ELR (cell line): ENCODE measurements around the gene HGF.
"Not testable (repeated sequence)": the region's sequence is repeated elsewhere in the genome, so short reads cannot be mapped to it uniquely, and the experiment has no call there.

Source experiments
- DNase-seq: peaks from one replicate; pipeline ENCODE4 v3.0.0-alpha.2; 2015; ENCODE audit warnings: low read depth

HGF gene

GRCh38 chr7:81769891-81770727 is at the start of gene HGF:
TSS of gene HGF (minus strand) at chr7:81770047. CDS start at chr7:81769971, 76 bp downstream.
- peak; percentile 39 for DNase-seq

DNA sequence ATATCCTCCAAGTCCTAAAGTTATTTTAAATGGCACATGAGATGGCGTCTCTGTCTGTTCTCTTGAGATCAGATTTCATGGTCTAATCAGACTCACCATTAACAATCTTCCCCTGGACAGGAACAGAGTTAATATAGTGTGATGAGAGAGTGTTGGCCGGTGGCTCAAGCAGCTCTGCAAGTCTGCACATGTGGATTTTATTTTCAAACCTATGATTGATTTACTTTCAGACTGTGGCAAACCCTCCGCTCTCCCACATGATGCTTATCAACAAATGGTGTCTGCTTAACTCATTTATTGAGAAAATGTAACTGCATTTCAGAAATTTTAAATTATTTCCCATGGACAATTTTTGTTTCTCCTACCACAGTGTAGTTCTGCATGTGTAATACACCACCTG is 46.5 kb upstream of the HGF start:
- no peak for DNase-seq

GRCh38 chr7:81812866-81813476 is 43.1 kb upstream of the HGF start:
- DNase-seq = not testable (repeated sequence)

DNA sequence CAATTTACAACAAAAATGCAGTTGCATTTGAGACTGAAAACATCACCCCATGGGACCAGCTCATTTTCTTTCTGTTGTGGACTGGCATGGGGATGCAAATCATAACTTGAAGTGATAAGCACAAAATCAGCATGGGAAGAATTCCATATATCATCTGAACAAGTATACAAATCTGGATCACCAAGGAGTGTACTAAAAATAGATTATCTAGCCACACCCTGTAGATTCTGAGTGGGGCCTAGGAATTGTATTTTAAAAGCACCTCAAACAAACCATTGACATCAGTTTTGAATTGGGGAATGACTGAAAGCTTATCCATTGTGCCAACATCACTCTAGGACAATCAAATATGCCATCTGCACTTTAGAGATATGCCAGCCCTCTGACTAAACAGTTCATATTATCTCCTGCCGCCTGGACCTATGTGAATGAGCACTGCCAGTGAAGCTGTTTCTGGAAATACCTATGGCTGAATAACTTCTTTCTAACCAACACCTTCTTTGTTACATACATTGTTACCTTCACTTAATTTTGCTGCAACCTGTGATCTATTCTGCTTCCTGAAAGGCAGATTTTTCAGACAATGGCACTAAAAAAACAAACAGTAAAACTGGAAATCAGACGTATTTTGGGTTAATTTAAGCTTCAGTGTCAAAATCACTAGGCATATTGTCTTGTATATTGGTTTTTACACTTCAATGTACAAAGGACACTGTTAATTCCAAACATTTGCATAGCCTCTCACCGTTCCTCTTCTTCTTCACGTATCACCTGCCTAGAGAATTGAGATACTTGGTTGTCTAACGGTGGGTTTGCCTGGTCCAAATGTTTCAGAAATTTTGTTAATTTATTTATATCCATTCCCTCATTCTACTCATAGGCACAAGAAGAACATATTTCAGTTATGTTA is 42.4 kb upstream of the HGF start:
- DNase-seq = no peak

DNA sequence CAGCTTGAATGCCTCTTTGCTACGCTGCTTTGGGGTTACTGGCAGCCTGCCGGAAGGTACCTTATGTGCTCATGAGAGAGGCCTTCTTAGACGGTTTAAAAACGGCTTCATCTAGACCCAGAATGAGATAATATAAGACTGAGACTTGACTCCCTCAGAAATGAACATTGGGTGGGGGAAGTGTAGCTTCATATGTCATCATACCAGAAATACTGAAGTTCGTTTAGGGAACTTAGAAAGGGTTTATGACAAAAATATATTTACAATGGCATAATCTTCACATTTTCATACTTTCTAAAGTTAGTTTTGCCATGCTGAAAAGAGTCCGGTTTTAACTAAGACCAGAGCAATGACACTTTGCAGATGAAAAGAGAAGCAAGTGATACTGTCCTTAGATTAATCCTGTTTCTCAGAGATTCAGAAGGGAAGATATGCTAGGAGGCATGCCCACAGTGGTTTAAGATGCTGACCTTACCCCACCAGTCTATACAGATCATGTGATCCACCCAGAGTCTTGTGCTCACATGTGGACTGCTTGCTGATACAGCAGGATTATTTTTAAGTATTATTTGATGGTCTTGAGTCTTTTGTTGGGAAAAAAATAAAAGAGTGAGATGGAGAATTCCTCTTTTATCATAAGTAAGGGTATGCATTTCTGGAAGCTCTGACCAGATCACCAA is 40.8 kb upstream of the HGF start:
- no peak for DNase-seq

GRCh38 chr7:81808310-81808709 is 38.5 kb upstream of the HGF start:
- DNase-seq = not testable (repeated sequence)

GRCh38 chr7:81803267-81803666 is 33.4 kb upstream of the HGF start:
- DNase-seq = no peak

DNA sequence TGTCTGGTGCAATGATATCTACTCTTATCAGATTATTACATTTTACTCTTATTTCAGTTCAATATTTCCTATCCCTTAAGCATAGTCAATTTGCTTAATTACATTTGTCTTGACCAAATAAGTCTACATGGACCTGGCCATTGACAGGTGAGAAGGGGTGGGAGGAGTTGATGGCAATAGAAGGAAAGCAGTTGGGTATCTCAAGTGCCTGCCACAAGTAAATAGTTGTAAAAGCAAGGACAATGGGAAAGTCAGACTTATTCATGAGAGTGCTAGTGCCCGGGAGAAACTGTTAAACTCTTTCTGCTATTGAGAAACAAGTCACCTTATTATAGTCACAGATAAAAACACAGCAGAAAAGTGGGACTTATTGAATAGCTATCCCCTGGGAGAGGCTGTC is 32.4 kb upstream of the HGF start:
- no peak for DNase-seq

DNA sequence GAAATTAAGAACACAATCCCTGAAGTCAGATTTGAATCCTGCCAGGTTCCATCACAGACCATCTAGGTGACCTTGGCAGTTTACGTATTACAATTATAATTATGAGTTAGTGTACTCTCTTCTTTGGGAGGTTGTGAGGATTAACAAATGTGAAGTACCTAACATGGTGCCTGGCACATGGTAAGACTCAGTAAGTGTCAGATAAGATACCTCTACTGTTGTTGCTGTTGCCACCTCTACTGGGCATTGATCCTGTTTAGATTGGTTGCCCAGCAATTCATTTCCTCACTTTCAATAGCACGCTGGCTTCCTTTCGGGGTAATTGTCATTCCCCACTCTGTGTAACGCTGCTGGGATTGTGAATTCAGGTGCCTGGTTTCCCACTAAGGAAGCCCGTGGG is 31.7 kb upstream of the HGF start:
- DNase-seq = no peak

DNA sequence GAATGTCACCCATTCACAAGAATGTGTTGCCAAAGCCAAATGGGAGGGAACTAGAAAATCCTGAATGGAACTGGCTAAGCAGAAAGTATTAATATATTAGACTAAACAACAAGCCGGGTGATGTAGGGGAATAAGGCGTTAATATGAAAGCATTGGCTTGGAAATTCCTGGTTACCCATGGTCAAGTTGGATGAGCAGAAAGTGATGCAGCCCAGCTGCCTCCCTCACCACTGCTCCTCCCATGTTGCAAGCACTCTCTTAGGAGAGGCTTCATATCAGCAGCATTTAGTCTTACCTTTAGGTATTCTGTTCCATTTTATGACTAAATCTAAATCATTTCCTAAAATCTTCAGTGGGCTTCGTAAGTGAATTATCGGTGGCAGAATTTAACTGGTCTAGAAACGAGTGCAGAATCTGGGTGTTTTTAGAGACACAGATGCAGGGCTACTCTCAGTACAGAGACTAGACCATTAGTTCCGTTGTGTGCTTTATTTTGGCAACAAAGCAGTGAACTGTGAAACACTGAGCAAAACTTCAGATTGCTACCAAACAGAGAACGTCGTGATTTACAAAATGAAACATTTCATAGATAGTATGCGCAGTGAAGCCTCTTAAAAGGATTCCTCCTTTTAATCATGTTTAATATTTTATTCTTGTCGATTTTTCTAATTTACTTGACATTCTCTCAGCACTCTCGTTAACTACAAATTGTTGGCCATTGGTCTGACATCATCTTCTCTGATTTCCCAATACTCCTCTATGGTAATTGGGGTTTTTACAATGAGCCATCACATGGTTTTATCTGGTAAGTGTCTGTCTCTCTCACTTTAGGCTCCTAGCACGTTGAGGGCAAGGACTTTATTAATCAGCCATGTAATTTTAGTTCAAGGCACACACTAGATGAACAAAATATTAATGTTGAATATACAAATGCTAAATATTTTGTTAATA is 22.0 kb upstream of the HGF start:
- no peak for DNase-seq

GRCh38 chr7:81790686-81791085 is 20.8 kb upstream of the HGF start:
- no peak for DNase-seq

DNA sequence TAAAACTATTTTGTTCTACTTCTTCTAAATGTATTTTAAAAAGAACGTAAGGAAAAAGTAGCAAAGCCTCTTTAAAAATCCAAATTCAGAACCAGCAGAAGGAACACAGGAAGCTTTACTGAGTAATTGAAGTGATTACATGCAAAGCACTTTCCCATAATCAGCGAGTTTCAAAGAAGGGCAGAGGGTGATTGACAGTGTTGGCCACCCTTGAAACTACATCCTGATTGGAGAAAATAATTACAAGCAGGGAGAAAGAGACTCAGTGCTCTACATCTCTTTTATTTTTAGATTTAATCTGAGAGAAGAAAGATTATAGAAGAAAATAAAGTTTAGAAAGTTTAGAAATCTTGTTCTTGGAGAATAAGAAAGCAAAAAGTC is 20.3 kb upstream of the HGF start:
- no peak for DNase-seq

DNA sequence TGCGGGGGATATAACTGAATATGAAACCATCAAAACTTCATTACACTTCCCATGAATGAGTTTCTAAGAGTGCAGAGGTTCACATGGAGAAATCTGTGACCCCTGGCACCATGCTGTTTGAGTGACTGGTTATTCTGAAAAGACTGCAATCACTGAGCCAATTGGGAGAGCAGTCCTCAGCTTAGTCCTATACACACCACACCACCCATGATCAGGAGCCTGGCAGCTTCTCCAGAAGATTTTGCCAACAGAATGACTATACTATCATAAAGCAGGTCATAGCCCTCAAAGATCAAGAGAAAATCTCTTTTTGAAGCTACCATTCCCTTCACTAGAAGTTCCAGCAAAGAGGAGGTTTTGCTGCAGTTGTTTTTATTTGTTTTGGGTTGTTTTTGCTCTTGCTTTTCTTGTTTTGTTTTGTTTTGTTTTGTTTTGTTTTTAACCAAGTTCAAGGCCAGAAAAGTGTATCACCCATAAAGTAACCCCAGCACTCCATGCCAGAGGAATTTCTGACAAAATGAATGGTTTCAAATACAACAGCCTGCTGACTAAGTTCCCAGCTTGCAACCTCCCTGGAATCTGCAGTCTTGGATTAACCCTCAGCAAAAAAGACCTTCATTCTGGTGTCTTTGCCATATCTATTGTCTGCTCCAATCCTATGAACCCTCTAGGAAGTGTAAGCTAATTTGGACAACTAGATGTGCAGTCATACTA is 19.7 kb upstream of the HGF start:
- no peak for DNase-seq

DNA sequence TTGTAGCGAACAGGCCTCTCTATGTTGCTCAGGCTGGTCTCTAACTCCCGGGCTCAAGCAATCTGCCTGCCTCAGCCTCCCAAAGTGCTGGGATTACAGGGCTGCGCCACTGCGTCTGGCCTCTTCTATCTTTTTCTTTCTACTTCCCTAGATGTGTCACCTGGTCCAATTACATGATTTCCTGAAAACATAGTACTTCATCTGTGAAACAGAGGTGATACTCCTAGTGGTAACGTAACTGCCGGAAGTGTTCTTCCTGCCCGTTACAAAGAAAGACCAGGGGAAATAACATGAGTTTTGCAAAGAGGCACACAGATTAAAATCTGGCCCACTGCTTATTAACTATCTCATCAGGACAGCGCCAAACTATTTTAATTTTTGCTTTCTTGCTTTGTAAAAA is 18.4 kb upstream of the HGF start:
- DNase-seq = no peak

DNA sequence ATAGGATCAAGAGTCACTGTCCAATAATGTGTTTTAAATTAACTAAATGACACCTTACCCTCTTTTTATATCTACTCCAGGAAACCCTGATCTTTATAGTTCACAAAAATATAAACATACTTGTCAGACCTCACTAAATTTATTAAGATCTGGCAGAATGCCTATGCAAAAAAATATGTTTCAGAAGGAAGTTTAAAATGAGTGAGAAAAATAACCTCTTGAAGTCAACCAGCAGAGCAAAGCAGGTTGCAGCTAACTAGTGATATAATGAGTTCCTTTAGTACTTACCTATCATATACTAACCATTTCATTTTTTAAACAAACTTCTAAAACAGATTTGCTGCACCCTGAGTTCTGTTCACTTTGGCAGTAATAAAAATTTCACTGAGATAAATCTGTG is 14.0 kb upstream of the HGF start:
- no peak for DNase-seq

GRCh38 chr7:81780914-81781693 is 11.3 kb upstream of the HGF start:
- no peak for DNase-seq

GRCh38 chr7:81779706-81780105 is 9.9 kb upstream of the HGF start:
- DNase-seq = no peak

DNA sequence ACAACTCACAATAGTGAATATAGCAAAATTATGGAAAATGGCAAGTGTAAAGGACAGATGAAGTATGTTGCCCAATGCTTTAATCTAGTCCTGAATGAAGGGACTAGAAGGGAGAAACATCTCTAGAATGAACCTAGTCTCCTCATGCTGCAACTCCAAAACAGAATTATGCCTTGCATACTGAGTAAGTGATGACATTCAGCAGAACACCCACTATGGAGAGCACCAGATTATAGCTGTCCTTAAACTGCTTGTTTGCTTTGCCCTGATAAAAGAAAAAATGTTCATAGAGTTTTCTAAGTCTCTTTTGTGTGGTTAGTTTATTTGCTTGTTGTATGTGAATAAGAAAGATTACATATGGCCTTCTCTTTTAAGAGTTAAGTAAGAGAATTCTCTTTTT is 7.8 kb upstream of the HGF start:
- DNase-seq = no peak

GRCh38 chr7:81776948-81777630 is 7.2 kb upstream of the HGF start:
- DNase-seq = no peak
